Suppressor macrophage treated with lipopolysaccharide for 1 hour (primary cell): ENCODE measurements around the gene XKR7.

Experiments
- DNase-seq, 3 donors: peaks; one replicate each; pipeline ENCODE4 v3.0.0-alpha.2; 2020 to 2022

Gene XKR7

GRCh38 chr20:31981784-31982183 lies 13.8 kb downstream of the XKR7 start:
- no peak for DNase-seq

- DNase-seq = no peak
Observed at GRCh38 chr20:31984981-31985471, 17.1 kb downstream of the XKR7 start.

- DNase-seq = no peak
Observed at GRCh38 chr20:31987744-31988143, 19.8 kb downstream of the XKR7 start.

- DNase-seq = no peak
Observed at GRCh38 chr20:31988430-31989015, 20.6 kb downstream of the XKR7 start.

- no peak for DNase-seq
Observed at GRCh38 chr20:31989030-31989645, 21.2 kb downstream of the XKR7 start.

GRCh38 chr20:31990641-31991338 lies 22.8 kb downstream of the XKR7 start:
- DNase-seq = no peak

- no peak for DNase-seq
Observed at GRCh38 chr20:31991339-31991705, 23.4 kb downstream of the XKR7 start.

GRCh38 chr20:31992086-31992485 lies 24.1 kb downstream of the XKR7 start:
- no peak for DNase-seq

- DNase-seq = no peak
Observed at GRCh38 chr20:31996996-31997395, 29.0 kb downstream of the XKR7 start.

- DNase-seq = no peak
Observed at GRCh38 chr20:31998246-31998645, 30.3 kb downstream of the XKR7 start.

- no peak for DNase-seq
Observed at GRCh38 chr20:32003325-32003724, 35.4 kb downstream of the XKR7 start.

- DNase-seq = peak; percentile 34 to 45 (median 42)
Observed at GRCh38 chr20:32004963-32005362, 37.0 kb downstream of the XKR7 start.

- no peak for DNase-seq
Observed at GRCh38 chr20:32006053-32006452, 38.1 kb downstream of the XKR7 start.

- no peak for DNase-seq
Observed at GRCh38 chr20:32006841-32007786, 39.2 kb downstream of the XKR7 start.

- peak in 1 of 3 donors; percentile 17 for DNase-seq
Observed at GRCh38 chr20:32007787-32008616, 40.1 kb downstream of the XKR7 start.

GRCh38 chr20:32009564-32009963 lies 41.6 kb downstream of the XKR7 start:
- no peak for DNase-seq

- no peak for DNase-seq
Observed at GRCh38 chr20:32010101-32010500, 42.1 kb downstream of the XKR7 start, which contains the start of gene CCM2L. Gene CCM2L, plus strand, starts transcription at chr20:32010438. Its CDS starts 17 bp downstream, at chr20:32010455.

GRCh38 chr20:32010666-32011065 lies 42.7 kb downstream of the XKR7 start:
- no peak for DNase-seq

GRCh38 chr20:32012159-32012688 lies 44.3 kb downstream of the XKR7 start:
- no peak for DNase-seq

- DNase-seq = no peak
Observed at GRCh38 chr20:32013326-32013725, 45.4 kb downstream of the XKR7 start.

GRCh38 chr20:32017711-32018251 lies 49.8 kb downstream of the XKR7 start:
- DNase-seq = no peak
